Nephron progenitor cell (in vitro differentiated cells): Measurements from ENCODE around the gene RAB31.

Experiments used
- DNase-seq: peaks from one replicate; pipeline ENCODE4 v3.0.0; 2021
- H3K27ac Mint-ChIP-seq: 2 replicates; pipeline ENCODE4 v1.8.0; 2021; ENCODE audit warnings: mild to moderate bottlenecking, moderate library complexity, mixed read lengths
- H3K27me3 Mint-ChIP-seq: 2 replicates; pipeline ENCODE4 v1.8.0; 2021; ENCODE audit warnings: mild to moderate bottlenecking, low read depth, mixed read lengths; ENCODE audit not compliant: poor library complexity
- H3K36me3 Mint-ChIP-seq: 2 replicates; pipeline ENCODE4 v1.8.0; 2021; ENCODE audit warnings: low read depth, mixed read lengths
- H3K4me1 Mint-ChIP-seq: 2 replicates; pipeline ENCODE4 v1.8.0; 2021; ENCODE audit warnings: mixed read lengths
- H3K4me3 Mint-ChIP-seq: 2 replicates; pipeline ENCODE4 v1.8.0; 2021; ENCODE audit warnings: mild to moderate bottlenecking, moderate library complexity, mixed read lengths
- H3K9me3 Mint-ChIP-seq: 2 replicates; pipeline ENCODE4 v1.8.0; 2021; ENCODE audit warnings: mild to moderate bottlenecking, moderate library complexity, mixed read lengths
- CTCF ChIP-seq: fragments of 200-600 bp; sonication (generic); IDR thresholded peaks from 2 replicates; pipeline ENCODE4 v1.5.0; 2021; ENCODE audit warnings: antibody characterized with exemption

The RAB31 gene

GRCh38 chr18:9788860-9789259 is 80.8 kb downstream of the RAB31 start:
- no peak overlapping the region for H3K4me3 Mint-ChIP-seq

GRCh38 chr18:9790261-9790660 is 82.2 kb downstream of the RAB31 start:
- Mint-ChIP-seq H3K27me3 (no peaks in the 10 kb centered on the region), H3K27ac (no peak overlapping the region), H3K36me3 (peaks cover 8% of the 10 kb centered on the region), H3K4me3 (no peak overlapping the region), H3K9me3 (peaks cover 11% of the 10 kb centered on the region), H3K4me1 (no peaks in the 10 kb centered on the region)
- no peak for DNase-seq
- no peak for TF ChIP-seq CTCF

More at GRCh38 chr18:9788860-9789259, 80.8 kb downstream of the RAB31 start:
- H3K9me3 Mint-ChIP-seq = peaks cover 3% of the 10 kb centered on the region
- no peak for DNase-seq
- H3K4me1 Mint-ChIP-seq = no peaks in the 10 kb centered on the region
- H3K27ac Mint-ChIP-seq = no peak overlapping the region
- H3K27me3 Mint-ChIP-seq = no peaks in the 10 kb centered on the region
- no peaks in the 10 kb centered on the region for H3K36me3 Mint-ChIP-seq
- TF ChIP-seq CTCF = no peak

- no peak overlapping the region for H3K27ac Mint-ChIP-seq
- H3K9me3 Mint-ChIP-seq = peaks cover 14% of the 10 kb centered on the region
- no peak overlapping the region for H3K4me3 Mint-ChIP-seq
- H3K4me1 Mint-ChIP-seq = peaks cover 3% of the 10 kb centered on the region
- no peaks in the 10 kb centered on the region for H3K27me3 Mint-ChIP-seq
- DNase-seq = no peak
- H3K36me3 Mint-ChIP-seq = peaks cover 12% of the 10 kb centered on the region
- TF ChIP-seq CTCF = no peak
These were observed 83.9 kb downstream of the RAB31 start for GRCh38 chr18:9791991-9792390.

- Mint-ChIP-seq H3K36me3 (peaks cover 12% of the 10 kb centered on the region), H3K4me3 (no peak overlapping the region), H3K27me3 (no peaks in the 10 kb centered on the region), H3K27ac (no peak overlapping the region), H3K9me3 (peaks cover 14% of the 10 kb centered on the region), H3K4me1 (peaks cover 9% of the 10 kb centered on the region)
- peak; percentile 47 for TF ChIP-seq CTCF
- peak; percentile 39 for DNase-seq
These were observed 84.6 kb downstream of the RAB31 start for GRCh38 chr18:9792565-9793245.

- no peak for DNase-seq
- Mint-ChIP-seq H3K4me1 (peaks cover 16% of the 10 kb centered on the region), H3K36me3 (peaks cover 12% of the 10 kb centered on the region), H3K27ac (no peak overlapping the region), H3K9me3 (peaks cover 14% of the 10 kb centered on the region), H3K27me3 (no peaks in the 10 kb centered on the region), H3K4me3 (no peak overlapping the region)
- TF ChIP-seq CTCF = no peak
These were observed 87.9 kb downstream of the RAB31 start for GRCh38 chr18:9796011-9796410.

- peaks cover 14% of the 10 kb centered on the region for H3K9me3 Mint-ChIP-seq
- no peak for TF ChIP-seq CTCF
These were observed 88.9 kb downstream of the RAB31 start for GRCh38 chr18:9796935-9797549.

More at GRCh38 chr18:9796935-9797549, 88.9 kb downstream of the RAB31 start:
- H3K36me3 Mint-ChIP-seq = peaks cover 12% of the 10 kb centered on the region
- peaks cover 16% of the 10 kb centered on the region for H3K4me1 Mint-ChIP-seq
- DNase-seq = no peak
- H3K27ac Mint-ChIP-seq = peak overlapping the region; percentile 22
- no peaks in the 10 kb centered on the region for H3K27me3 Mint-ChIP-seq
- H3K4me3 Mint-ChIP-seq = no peak overlapping the region
